OCI-LY3 (cell line): Measurements from ENCODE around the gene FOXJ3.

Experiments used
- CTCF ChIP-seq: fragments of 200-600, 300-600 bp; sonication (generic); IDR thresholded peaks from 2 replicates; pipeline ENCODE4 v1.5.1; 2014; ENCODE audit warnings: antibody characterized with exemption, low read length, low read depth
- EZH2phosphoT487 ChIP-seq: fragments of 200-600 bp; shearing (Covaris generic); IDR thresholded peaks from 2 replicates; pipeline ENCODE4 v1.6.1; 2018; ENCODE audit warnings: antibody characterized with exemption, mixed run types, low read depth

- TF ChIP-seq CTCF (no peak), EZH2phosphoT487 (no peak)
Measured at GRCh38 chr1:42221952-42222606, 113.0 kb downstream of the FOXJ3 start.
